ENCODE results near the gene RETSAT. TPM values are rescaled to one million over a fixed set of nuclear protein-coding genes. Genes with fewer than 3 reads are reported as not detected.

Gene RETSAT
- total and polyA plus RNA-seq, 2 of the 4 experiments (the other 2 are of a cell fraction): 25.6 to 32.3 TPM

GRCh38 chr2:85371045-85371444 lies 16.7 kb upstream of the RETSAT start:
- dilution Hi-C loops (cut with HindIII; ENCODE audit: low sequenced_read_pairs, unreplicated experiment): no loop called here
- intact Hi-C loops (cut with micrococcal nuclease): no loop called here
- in situ Hi-C loops (cut with MboI; ENCODE audit: low sequenced_read_pairs): no loop called here
- H3K14ac ChIP-seq (replicated peaks; ENCODE audit: low read depth, low read length): no peak overlapping the region
- peaks cover 11% of the 10 kb centered on the region for H3K9me1 ChIP-seq (ENCODE audit: insufficient read depth, low read length)
- CTCF ChIA-PET: no interaction called here
- no peak overlapping the region for H3K18ac ChIP-seq (ENCODE audit: low read depth, low read length)
- no peaks in the 10 kb centered on the region for H3K9me3 ChIP-seq (ENCODE audit: control insufficient read depth, insufficient read depth, low read length)
- no peaks in the 10 kb centered on the region for H3K27me3 ChIP-seq (ENCODE audit: control insufficient read depth, insufficient read depth, low read length)
- no peak overlapping the region for H3K4me3 ChIP-seq (ENCODE audit: insufficient read depth, low read depth, low read length)
- H2AK5ac ChIP-seq (ENCODE audit: low read depth, low read length): no peak overlapping the region
- H3K27ac ChIP-seq (ENCODE audit: insufficient read depth, low read length): no peak overlapping the region
- peaks cover 3% of the 10 kb centered on the region; the same call in 1 of the 2 replicates for H3K4me1 ChIP-seq (ENCODE audit: control insufficient read depth, insufficient read depth, low read length)
- no peak overlapping the region for H4K8ac ChIP-seq (ENCODE audit: low read depth in 2 of 2, low read length in 2 of 2)
- H4K5ac ChIP-seq (ENCODE audit: low read depth, low read length): no peak overlapping the region
- no peak overlapping the region for H3K56ac ChIP-seq (ENCODE audit: extremely low read depth, insufficient read depth, low read length)
- H4K20me1 ChIP-seq (ENCODE audit: insufficient read depth, low read length): no peaks in the 10 kb centered on the region
- H2AK9ac ChIP-seq (replicated peaks; ENCODE audit: low read depth, low read length, poor library complexity): no peak overlapping the region
- H2BK120ac ChIP-seq (ENCODE audit: low read depth, low read length): no peak overlapping the region
- H3K9ac ChIP-seq (ENCODE audit: low read depth, low read length): no peak overlapping the region
- no TSS peak for BruUV-seq (replicated peaks)
- H2AFZ ChIP-seq (replicated peaks; ENCODE audit: low read length, poor library complexity): no peak overlapping the region
- H3K23ac ChIP-seq (ENCODE audit: low read depth, low read length): no peak overlapping the region
- DNase-seq (no peak), ATAC-seq (ENCODE audit: low read depth) (no peak)
- H3K4ac ChIP-seq (ENCODE audit: low read depth, low read length): no peak overlapping the region
- H3K79me1 ChIP-seq (ENCODE audit: low read depth in 1 of 2, low read length in 2 of 2): no peaks in the 10 kb centered on the region
- no peak overlapping the region for H3K4me2 ChIP-seq (ENCODE audit: low read depth, low read length)
- no peak overlapping the region for H4K91ac ChIP-seq (ENCODE audit: insufficient read depth, low read depth, low read length)
- H3K36me3 ChIP-seq (ENCODE audit: control insufficient read depth, insufficient read depth, low read length): peaks cover 7% of the 10 kb centered on the region
- 100% methylated on average over 8 of the region's 11 CpGs; no CpG with 5 or more reads in 1 of the 2 experiments for WGBS, 2 experiments (ENCODE audit: extremely low coverage in 2 of 2, insufficient read length in 1 of 2)
- no peak overlapping the region for H2BK15ac ChIP-seq (ENCODE audit: low read depth, low read length)
- POLR2A ChIA-PET (ENCODE audit: unreplicated experiment): no interaction called here
- H2BK20ac ChIP-seq (ENCODE audit: low read depth, low read length): no peak overlapping the region
- H2BK5ac ChIP-seq (ENCODE audit: low read depth, low read length, poor library complexity, severe bottlenecking): no peak overlapping the region
- TF ChIP-seq FOS (IDR thresholded peaks at IDR 0.05; ENCODE audit: low read depth, low read length) (no peak), RCOR1 (IDR thresholded peaks at IDR 0.05; ENCODE audit: insufficient replicate concordance, low read length) (no peak), POLR2A (IDR thresholded peaks at IDR 0.05; ENCODE audit: low read depth, low read length) (no peak), BHLHE40 (IDR thresholded peaks at IDR 0.05; ENCODE audit: low read depth, low read length) (no peak), CTCF (conservative IDR thresholded peaks at IDR 0.05; ENCODE audit: low read depth, low read length) (no peak), MAFK (IDR thresholded peaks at IDR 0.05; ENCODE audit: low read depth, low read length) (no peak), CHD1 (IDR thresholded peaks at IDR 0.05; ENCODE audit: low read depth, low read length) (no peak), USF2 (IDR thresholded peaks at IDR 0.05; ENCODE audit: low read depth, low read length) (no peak), RAD21 (IDR thresholded peaks at IDR 0.05; ENCODE audit: low read length) (no peak), RFX5 (IDR thresholded peaks at IDR 0.05; ENCODE audit: low read depth, low read length) (no peak), MXI1 (IDR thresholded peaks at IDR 0.05; ENCODE audit: borderline replicate concordance, low read depth, low read length) (no peak), MAZ (IDR thresholded peaks at IDR 0.05; ENCODE audit: borderline replicate concordance, low read depth, low read length) (no peak)

All from IMR-90 (cell line).